Endodermal cell (in vitro differentiated cells): ENCODE measurements around the gene CFAP70. TPM values are rescaled to one million over a fixed set of nuclear protein-coding genes. Genes with fewer than 3 reads are reported as not detected.

Experiments used
- DNase-seq: peaks from one replicate; pipeline ENCODE4 v3.0.0-alpha.2; 2017
- H3K27ac ChIP-seq: 2 replicates; pipeline ENCODE4 v1.5.1; 2013; ENCODE audit warnings: mild to moderate bottlenecking, low read depth, low read length, moderate library complexity
- H3K27me3 ChIP-seq: 2 replicates; pipeline ENCODE4 v1.6.1; 2013; ENCODE audit warnings: mild to moderate bottlenecking, low read length, moderate library complexity; ENCODE audit not compliant: insufficient read depth, control insufficient read depth, poor library complexity, severe bottlenecking
- H3K36me3 ChIP-seq: 2 replicates; pipeline ENCODE4 v1.7.0; 2013; ENCODE audit warnings: mild to moderate bottlenecking, low read length, moderate library complexity; ENCODE audit not compliant: control insufficient read depth, insufficient read depth
- H3K4me1 ChIP-seq: one replicate; pipeline ENCODE4 v1.7.0; 2013; ENCODE audit warnings: low read length; ENCODE audit not compliant: control insufficient read depth, insufficient read depth
- H3K4me3 ChIP-seq: 2 replicates; pipeline ENCODE4 v1.5.1; 2013; ENCODE audit warnings: mild to moderate bottlenecking, low read length, moderate library complexity
- H3K9ac ChIP-seq: 2 replicates; pipeline ENCODE4 v1.6.1; 2013; ENCODE audit warnings: mild to moderate bottlenecking, low read length, moderate library complexity; ENCODE audit not compliant: poor library complexity, severe bottlenecking; ENCODE audit errors: extremely low read depth
- H3K9me3 ChIP-seq: 2 replicates; pipeline ENCODE4 v1.6.1; 2013; ENCODE audit warnings: mild to moderate bottlenecking, low read length, moderate library complexity; ENCODE audit not compliant: control insufficient read depth
- H3K27ac Mint-ChIP-seq: 2 replicates; pipeline ENCODE4 v1.8.0; 2020; ENCODE audit warnings: mixed read lengths
- H3K27me3 Mint-ChIP-seq: 2 replicates; pipeline ENCODE4 v1.8.0; 2021; ENCODE audit warnings: mild to moderate bottlenecking, mixed read lengths; ENCODE audit not compliant: insufficient read depth
- H3K36me3 Mint-ChIP-seq: 2 replicates; pipeline ENCODE4 v1.8.0; 2020; ENCODE audit warnings: low read depth, mixed read lengths
- H3K4me1 Mint-ChIP-seq: 2 replicates; pipeline ENCODE4 v1.8.0; 2020; ENCODE audit warnings: mixed read lengths
- H3K4me3 Mint-ChIP-seq: 2 replicates; pipeline ENCODE4 v1.8.0; 2020; ENCODE audit warnings: mild to moderate bottlenecking, moderate library complexity, mixed read lengths
- H3K9me3 Mint-ChIP-seq: 2 replicates; pipeline ENCODE4 v1.8.0; 2020; ENCODE audit warnings: mild to moderate bottlenecking, mixed read lengths
- CTCF ChIP-seq: fragments of 200-600 bp; sonication (generic); conservative IDR thresholded peaks from 2 replicates; pipeline ENCODE4 v1.5.0; 2021; ENCODE audit warnings: antibody characterized with exemption, mild to moderate bottlenecking
- WGBS, 2 experiments: methylation state at CpG; one replicate each; pipeline versions ENCODE4 v1.1.5 to v1.1.7; 2013; ENCODE audit warnings: missing lambda C conversion rate in 2 of 2, mixed read lengths in 1 of 2; ENCODE audit not compliant: insufficient coverage in 1 of 2, insufficient read length in 1 of 2; 5-methylcytosine and 5-hydroxymethylcytosine counted together
- total RNA-seq, 2 donors: library from RNA; stranded (reverse); fragmentation: NEBNext Ultra II Directional in 1 of 2; extraction: Animal tissue kit (Norgen Biotek cat#: 25700) in 1 of 2; gene quantifications; 2 replicates in 1 of 2; 3 replicates in 1 of 2; pipeline ENCODE4 v1.2.1, GENCODE V29; 2021

Gene CFAP70
- total RNA-seq, 2 donors from 2014 or later: 0.58 to 0.77 TPM

GRCh38 chr10:73364964-73365363 is 6.3 kb upstream of the CFAP70 start:
- H3K27ac ChIP-seq: no peak overlapping the region
- H3K9ac ChIP-seq: no peak overlapping the region
- peaks cover 49% of the 10 kb centered on the region for H3K36me3 Mint-ChIP-seq
- 84 to 94% methylated on average over 3 of the region's 3 CpGs for WGBS, 2 experiments
- peaks cover 43% of the 10 kb centered on the region for H3K36me3 ChIP-seq
- no peaks in the 10 kb centered on the region for H3K4me1 Mint-ChIP-seq
- no peak overlapping the region for H3K4me3 ChIP-seq
- H3K27ac Mint-ChIP-seq: no peak overlapping the region
- no peaks in the 10 kb centered on the region for H3K4me1 ChIP-seq
- H3K4me3 Mint-ChIP-seq: no peak overlapping the region
- TF ChIP-seq CTCF: no peak
- H3K27me3 ChIP-seq: no peaks in the 10 kb centered on the region
- peaks cover 18% of the 10 kb centered on the region for H3K9me3 ChIP-seq
- peaks cover 14% of the 10 kb centered on the region for H3K9me3 Mint-ChIP-seq
- DNase-seq: no peak
- peaks cover 3% of the 10 kb centered on the region for H3K27me3 Mint-ChIP-seq

- H3K36me3 Mint-ChIP-seq: peaks cover 11% of the 10 kb centered on the region
- no peak for TF ChIP-seq CTCF
- DNase-seq: no peak
- Histone ChIP-seq H3K4me3 (no peak overlapping the region), H3K27me3 (peaks cover 33% of the 10 kb centered on the region), H3K27ac (no peak overlapping the region), H3K9me3 (peaks cover 14% of the 10 kb centered on the region), H3K9ac (no peak overlapping the region), H3K4me1 (no peaks in the 10 kb centered on the region), H3K36me3 (peaks cover 7% of the 10 kb centered on the region)
- H3K4me1 Mint-ChIP-seq: no peaks in the 10 kb centered on the region
- 89 to 95% methylated on average over 7 to 8 of the region's 8 CpGs for WGBS, 2 experiments
- peaks cover 35% of the 10 kb centered on the region for H3K27me3 Mint-ChIP-seq
- peak overlapping the region; percentile 93 for H3K4me3 Mint-ChIP-seq
- H3K9me3 Mint-ChIP-seq: peaks cover 11% of the 10 kb centered on the region
- H3K27ac Mint-ChIP-seq: no peak overlapping the region
These were observed 828 bp upstream of the CFAP70 start for GRCh38 chr10:73359492-73359891.

- Histone ChIP-seq H3K9ac (peak overlapping the region; percentile 81), H3K4me1 (no peaks in the 10 kb centered on the region), H3K4me3 (peak overlapping the region; percentile 83), H3K27ac (no peak overlapping the region), H3K36me3 (peaks cover 3% of the 10 kb centered on the region), H3K9me3 (peaks cover 11% of the 10 kb centered on the region), H3K27me3 (peaks cover 49% of the 10 kb centered on the region)
- peaks cover 6% of the 10 kb centered on the region for H3K36me3 Mint-ChIP-seq
- no peak for DNase-seq
- peak overlapping the region; percentile 93 for H3K4me3 Mint-ChIP-seq
- peaks cover 11% of the 10 kb centered on the region for H3K9me3 Mint-ChIP-seq
- H3K4me1 Mint-ChIP-seq: no peaks in the 10 kb centered on the region
- 69 to 72% methylated on average over 3 to 5 of the region's 5 CpGs for WGBS, 2 experiments
- H3K27me3 Mint-ChIP-seq: peaks cover 37% of the 10 kb centered on the region
- TF ChIP-seq CTCF: no peak
- H3K27ac Mint-ChIP-seq: no peak overlapping the region
These were observed 843 bp downstream of the CFAP70 start for GRCh38 chr10:73357821-73358220.
